Ishikawa (cell line): ENCODE data around the gene RNASE1.

Experiments used
- CEBPB ChIP-seq: IDR thresholded peaks from 2 replicates; pipeline ENCODE4 v1.6.1; 2012
- CREB1 ChIP-seq: IDR thresholded peaks from 2 replicates; pipeline ENCODE4 v1.6.1; 2012; ENCODE audit warnings: low read depth
- EGR1 ChIP-seq: IDR thresholded peaks from 2 replicates; pipeline ENCODE4 v1.6.1; 2012
- EP300 ChIP-seq: IDR thresholded peaks from 2 replicates; pipeline ENCODE4 v1.6.1; 2012; ENCODE audit warnings: borderline replicate concordance
- FOXM1 ChIP-seq: IDR thresholded peaks from 2 replicates; pipeline ENCODE4 v1.6.1; 2012; ENCODE audit warnings: low read depth, borderline replicate concordance
- MAX ChIP-seq: IDR thresholded peaks from 2 replicates; pipeline ENCODE4 v1.6.1; 2012
- NFIC ChIP-seq: IDR thresholded peaks from 2 replicates; pipeline ENCODE4 v1.6.1; 2012
- RAD21 ChIP-seq: IDR thresholded peaks from 2 replicates; pipeline ENCODE4 v1.6.1; 2012; ENCODE audit warnings: low read depth
- REST ChIP-seq: IDR thresholded peaks from 2 replicates; pipeline ENCODE4 v1.6.1; 2012; ENCODE audit warnings: low read depth, mild to moderate bottlenecking
- TAF1 ChIP-seq: IDR thresholded peaks from 2 replicates; pipeline ENCODE4 v1.6.1; 2012; ENCODE audit warnings: low read depth, mild to moderate bottlenecking
- TCF12 ChIP-seq: IDR thresholded peaks from 2 replicates; pipeline ENCODE4 v1.6.1; 2012; ENCODE audit warnings: low read depth
- YY1 ChIP-seq: IDR thresholded peaks from 2 replicates; pipeline ENCODE4 v1.6.1; 2012; ENCODE audit warnings: low read depth
- ZBTB7A ChIP-seq: IDR thresholded peaks from 2 replicates; pipeline ENCODE4 v1.6.1; 2012; ENCODE audit warnings: low read depth

- TF ChIP-seq EP300: no peak
- TF ChIP-seq FOXM1: no peak
- TF ChIP-seq RAD21: no peak
- TF ChIP-seq EGR1: no peak
- no peak for TF ChIP-seq TAF1
- TF ChIP-seq REST: no peak
- no peak for TF ChIP-seq TCF12
- TF ChIP-seq YY1: no peak
- no peak for TF ChIP-seq ZBTB7A
- no peak for TF ChIP-seq MAX
- no peak for TF ChIP-seq NFIC
- no peak for TF ChIP-seq CREB1
- no peak for TF ChIP-seq CEBPB
These were observed 3.7 kb downstream of the RNASE1 start for GRCh38 chr14:20798932-20799331.
